ENCODE measurements around the gene ABCC11. TPM values are rescaled to one million over a fixed set of nuclear protein-coding genes. Genes with fewer than 3 reads are reported as not detected.

The ABCC11 gene
- total RNA-seq, 4 donors from 2014 or later: not detected

- peak; percentile 79 to 91 for DNase-seq (ENCODE audit: low spot score in 2 of 2)
- Histone ChIP-seq H3K9me3 (no peaks in the 10 kb centered on the region), H3K36me3 (no peaks in the 10 kb centered on the region), H3K27me3 (peaks cover 0 to 10% of the 10 kb centered on the region in 2 donors), H3K4me1 (peaks cover 0 to 6% (median 2%) of the 10 kb centered on the region in 4 donors), H3K4me3 (no peak overlapping the region), H3K27ac (no peak overlapping the region)
- 8 to 10% methylated on average over 16 of the region's 16 CpGs for WGBS, 2 donors
- TF ChIP-seq EP300 (IDR thresholded peaks at IDR 0.05): no peak
- no peak for TF ChIP-seq POLR2A (IDR thresholded peaks at IDR 0.05)
- peak; percentile 84 to 92 (median 85) for TF ChIP-seq CTCF (IDR thresholded peaks at IDR 0.05)
Measured at GRCh38 chr16:48156790-48157209, 90.5 kb downstream of the ABCC11 start.

GRCh38 chr16:48155926-48156789 lies 91.2 kb downstream of the ABCC11 start, which contains the start of gene ABCC12:
Gene ABCC12 (minus strand): TSS chr16:48155993. CDS start chr16:48146424, 9,569 bp downstream.
- Histone ChIP-seq H3K9me3 (no peaks in the 10 kb centered on the region), H3K4me3 (no peak within 1 kb of the TSS), H3K27me3 (peaks cover 0 to 10% of the 10 kb centered on the region in 2 donors), H3K27ac (no peak within 1 kb of the TSS), H3K4me1 (peaks cover 0 to 6% (median 2%) of the 10 kb centered on the region in 4 donors), H3K36me3 (no peaks in the 10 kb centered on the region)
- WGBS, 2 donors: 48 to 60% methylated on average over 24 of the region's 24 CpGs
- no peak for DNase-seq (ENCODE audit: low spot score in 2 of 2)
- TF ChIP-seq EP300 (IDR thresholded peaks at IDR 0.05): no peak

GRCh38 chr16:48153774-48154173 lies 93.6 kb downstream of the ABCC11 start:
- 59 to 63% methylated on average over 5 of the region's 5 CpGs for WGBS, 2 donors
- TF ChIP-seq POLR2A (IDR thresholded peaks at IDR 0.05) (no peak), CTCF (IDR thresholded peaks at IDR 0.05) (no peak), EP300 (IDR thresholded peaks at IDR 0.05) (no peak)
- no peak for DNase-seq (ENCODE audit: low spot score in 2 of 2)

GRCh38 chr16:48152226-48152625 lies 95.1 kb downstream of the ABCC11 start:
- TF ChIP-seq CTCF (IDR thresholded peaks at IDR 0.05): no peak
- no peak for TF ChIP-seq POLR2A (IDR thresholded peaks at IDR 0.05)
- TF ChIP-seq EP300 (IDR thresholded peaks at IDR 0.05): no peak
- peaks cover 0 to 6% (median 2%) of the 10 kb centered on the region in 4 donors for H3K4me1 ChIP-seq
- WGBS, 2 donors: 95 to 96% methylated on average over 9 of the region's 9 CpGs
- H3K27ac ChIP-seq: no peak overlapping the region
- H3K27me3 ChIP-seq: peaks cover 0 to under 1% of the 10 kb centered on the region in 2 donors
- no peak overlapping the region for H3K4me3 ChIP-seq
- H3K9me3 ChIP-seq: peaks cover 0 to 11% (median 0%) of the 10 kb centered on the region in 4 donors
- DNase-seq (ENCODE audit: low spot score in 2 of 2): no peak
- H3K36me3 ChIP-seq: no peaks in the 10 kb centered on the region

More at GRCh38 chr16:48153774-48154173, 93.6 kb downstream of the ABCC11 start:
- peaks cover 0 to 10% of the 10 kb centered on the region in 2 donors for H3K27me3 ChIP-seq
- peaks cover 0 to 5% (median 0%) of the 10 kb centered on the region in 4 donors for H3K9me3 ChIP-seq
- H3K27ac ChIP-seq: no peak overlapping the region
- H3K4me1 ChIP-seq: peaks cover 0 to 6% (median 2%) of the 10 kb centered on the region in 4 donors
- no peaks in the 10 kb centered on the region for H3K36me3 ChIP-seq
- no peak overlapping the region for H3K4me3 ChIP-seq

GRCh38 chr16:48150707-48151106 lies 96.6 kb downstream of the ABCC11 start:
- WGBS, 2 donors: 60 to 80% methylated on average over 1 of the region's 1 CpG
- H3K27me3 ChIP-seq: no peaks in the 10 kb centered on the region
- H3K27ac ChIP-seq: no peak overlapping the region
- H3K9me3 ChIP-seq: peaks cover 0 to 11% (median 0%) of the 10 kb centered on the region in 4 donors
- H3K36me3 ChIP-seq: no peaks in the 10 kb centered on the region
- no peaks in the 10 kb centered on the region for H3K4me1 ChIP-seq
- DNase-seq (ENCODE audit: low spot score in 2 of 2): no peak
- H3K4me3 ChIP-seq: no peak overlapping the region
- TF ChIP-seq EP300 (IDR thresholded peaks at IDR 0.05) (no peak), POLR2A (IDR thresholded peaks at IDR 0.05) (no peak)

GRCh38 chr16:48146710-48147109 lies 100.6 kb downstream of the ABCC11 start:
- Histone ChIP-seq H3K27me3 (no peaks in the 10 kb centered on the region), H3K27ac (no peak overlapping the region), H3K4me3 (no peak overlapping the region), H3K36me3 (no peaks in the 10 kb centered on the region), H3K9me3 (peaks cover 0 to 11% (median 0%) of the 10 kb centered on the region in 4 donors), H3K4me1 (no peaks in the 10 kb centered on the region)
- no peak for DNase-seq (ENCODE audit: low spot score in 2 of 2)
- WGBS, 2 donors: 94 to 95% methylated on average over 4 of the region's 4 CpGs
- TF ChIP-seq EP300 (IDR thresholded peaks at IDR 0.05) (no peak), POLR2A (IDR thresholded peaks at IDR 0.05) (no peak), CTCF (IDR thresholded peaks at IDR 0.05) (no peak)
